HG02610 (cell line): ENCODE results near the gene VPS50.

Experiments used
- ATAC-seq: cut with Tn5 transposase; IDR thresholded peaks from one replicate; pipeline ENCODE4 v1.9.1; 2021; ENCODE audit warnings: mild to moderate bottlenecking, moderate library complexity; ENCODE audit not compliant: unreplicated experiment

Gene VPS50

GRCh38 chr7:93392984-93393383 lies 160.8 kb downstream of the VPS50 start:
- no peak for ATAC-seq

DNA sequence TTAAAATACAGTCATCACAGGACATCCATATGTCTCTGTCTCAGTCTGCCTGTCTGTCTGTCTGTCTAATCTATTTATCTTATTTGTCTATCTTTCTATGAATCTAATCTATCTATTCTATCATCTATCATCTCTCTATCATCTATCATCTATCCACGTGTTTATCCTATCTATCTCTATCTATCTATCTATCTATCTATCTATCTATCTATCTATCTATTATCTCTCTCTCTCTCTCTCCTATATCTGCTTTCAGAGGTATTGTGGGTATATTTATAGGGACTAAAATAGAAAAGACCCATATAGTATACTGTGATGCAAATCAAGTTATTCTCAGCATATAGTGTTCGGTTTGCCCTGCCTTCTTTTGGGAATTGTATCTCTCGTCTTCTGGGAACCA lies 167.5 kb downstream of the VPS50 start:
- ATAC-seq, result no peak

DNA sequence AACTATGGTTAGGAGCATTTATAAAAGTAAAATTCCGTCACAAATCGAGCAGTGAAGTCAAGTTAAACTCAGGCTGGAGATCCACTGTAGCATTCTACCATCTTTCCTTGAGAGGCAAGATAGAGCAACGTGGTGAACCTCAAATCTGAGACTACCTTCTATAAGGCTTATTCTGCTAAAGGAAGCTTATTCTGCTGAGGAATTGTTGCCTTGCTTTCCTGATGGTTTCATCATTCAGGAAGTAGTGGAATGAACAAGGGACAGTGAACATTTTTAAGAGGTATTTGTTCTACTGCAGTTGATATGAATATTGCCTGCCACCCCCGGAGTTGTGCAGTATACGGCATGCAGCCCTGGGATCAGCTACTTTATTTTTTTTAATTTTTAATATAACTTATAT lies 170.8 kb downstream of the VPS50 start:
- no peak for ATAC-seq

DNA sequence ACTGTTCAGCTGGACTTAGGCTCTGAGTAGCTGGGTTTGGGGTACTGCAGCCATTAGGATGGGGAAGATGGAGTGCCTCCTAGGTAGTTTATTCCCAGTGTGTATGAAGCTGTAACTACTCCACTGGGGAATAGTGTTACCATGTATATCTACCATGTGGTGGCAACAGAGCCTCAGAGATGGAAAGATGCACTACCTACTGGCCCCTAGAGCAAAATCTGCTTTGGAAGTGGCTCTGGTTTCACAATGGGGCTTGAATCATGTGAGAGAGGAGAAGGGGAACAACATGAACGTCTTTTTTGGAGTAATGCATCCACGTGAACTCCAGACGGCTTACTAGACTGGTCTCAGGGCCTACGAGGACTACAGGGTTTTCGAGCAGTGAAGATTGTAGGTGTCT lies 175.1 kb downstream of the VPS50 start:
- no peak for ATAC-seq

DNA sequence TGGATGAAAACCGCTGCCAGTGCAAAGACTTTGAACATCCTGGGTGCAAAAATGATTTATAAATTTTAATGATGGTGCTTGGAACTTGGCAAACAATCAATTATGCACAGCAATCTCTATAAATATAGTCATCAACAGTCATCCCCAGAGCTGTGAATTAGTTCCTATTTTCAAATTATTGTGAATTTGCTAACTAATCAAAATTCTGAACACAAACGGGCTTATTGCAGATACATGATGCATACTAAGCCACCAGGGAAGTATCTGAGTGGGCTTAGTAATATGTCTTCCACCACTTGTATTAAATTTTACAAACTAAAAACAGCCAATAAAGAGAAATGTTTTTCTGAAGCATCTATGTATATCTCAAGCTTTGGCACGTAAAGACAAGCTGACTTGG lies 177.2 kb downstream of the VPS50 start:
- no peak for ATAC-seq
